Activated CD4-positive, alpha-beta T cell treated with anti-CD3 and anti-CD28 coated beads, Interleukin-2, amount 10 ng/mL, durations not matched to agents 7 days and 5 days (primary cell): ENCODE data around the gene UNC93B1. TPM values are rescaled to one million over a fixed set of nuclear protein-coding genes. Genes with fewer than 3 reads are reported as not detected.
"Not testable (repeated sequence)": the region's sequence is repeated elsewhere in the genome, so short reads cannot be mapped to it uniquely, and the experiment has no call there.

Experiments used
- CTCF ChIA-PET: fragments of 350-600 bp; sonication (Branson Sonifier 250); formaldehyde crosslinking; loops from one replicate; lab custom pipeline; 2021; ENCODE audit warnings: antibody characterized with exemption; lab: Charles Lee
- POLR2A ChIA-PET: fragments of 350-600 bp; sonication (Branson Sonifier 250); formaldehyde crosslinking; loops from one replicate; lab custom pipeline; 2021; ENCODE audit warnings: antibody characterized with exemption; lab: Charles Lee
- DNase-seq: peaks from one replicate; pipeline ENCODE4 v3.0.0-alpha.2; 2020
- H3K27ac Mint-ChIP-seq: one replicate; pipeline ENCODE4 v1.8.0; 2021; ENCODE audit warnings: mild to moderate bottlenecking, moderate library complexity, mixed read lengths
- H3K27me3 Mint-ChIP-seq: one replicate; pipeline ENCODE4 v1.8.0; 2021; ENCODE audit warnings: mixed read lengths
- H3K36me3 Mint-ChIP-seq: one replicate; pipeline ENCODE4 v1.8.0; 2021; ENCODE audit warnings: low read depth, mixed read lengths
- H3K4me1 Mint-ChIP-seq: one replicate; pipeline ENCODE4 v1.8.0; 2021; ENCODE audit warnings: mixed read lengths
- H3K4me3 Mint-ChIP-seq: one replicate; pipeline ENCODE4 v1.8.0; 2021; ENCODE audit warnings: mild to moderate bottlenecking, moderate library complexity, mixed read lengths
- H3K9me3 Mint-ChIP-seq: one replicate; pipeline ENCODE4 v1.8.0; 2021; ENCODE audit warnings: mixed read lengths
- total RNA-seq, 2 experiments: library from RNA; stranded (reverse); gene quantifications; one replicate each; pipeline ENCODE4 v1.2.3, GENCODE V29; 2021

UNC93B1 gene
- total RNA-seq, 2 experiments from 2014 or later: 32.6 to 34.3 TPM

- H3K27ac Mint-ChIP-seq, DNase-seq, H3K4me3 Mint-ChIP-seq, H3K4me1 Mint-ChIP-seq, POLR2A ChIA-PET, H3K27me3 Mint-ChIP-seq, H3K36me3 Mint-ChIP-seq, H3K9me3 Mint-ChIP-seq: not testable (repeated sequence)
- CTCF ChIA-PET: interaction anchor here (1.6 kb wide), 1 partner anchor 24 kb away, joined by 3 read pairs; no protein-coding TSS in a partner anchor
Observed at GRCh38 chr11:67978766-67979418, 25.0 kb downstream of the UNC93B1 start.

- H3K4me3 Mint-ChIP-seq, POLR2A ChIA-PET, H3K36me3 Mint-ChIP-seq, H3K4me1 Mint-ChIP-seq, H3K27ac Mint-ChIP-seq, DNase-seq, H3K27me3 Mint-ChIP-seq, H3K9me3 Mint-ChIP-seq, CTCF ChIA-PET: not testable (repeated sequence)
Observed at GRCh38 chr11:67974746-67975145, 29.2 kb downstream of the UNC93B1 start.

- DNase-seq, H3K27ac Mint-ChIP-seq, H3K36me3 Mint-ChIP-seq, POLR2A ChIA-PET, H3K4me1 Mint-ChIP-seq, H3K27me3 Mint-ChIP-seq, H3K4me3 Mint-ChIP-seq, H3K9me3 Mint-ChIP-seq: not testable (repeated sequence)
- CTCF ChIA-PET: interaction anchor here (0.7 to 2.2 kb wide), 2 partner anchors 10 to 431 kb away, joined by 5 to 6 read pairs; no protein-coding TSS in a partner anchor
Observed at GRCh38 chr11:67965830-67966348, 38.0 kb downstream of the UNC93B1 start.

GRCh38 chr11:67964746-67965145 lies 39.2 kb downstream of the UNC93B1 start:
- H3K9me3 Mint-ChIP-seq, H3K4me1 Mint-ChIP-seq, H3K27ac Mint-ChIP-seq, CTCF ChIA-PET, POLR2A ChIA-PET, DNase-seq, H3K36me3 Mint-ChIP-seq, H3K4me3 Mint-ChIP-seq: not testable (repeated sequence)
- peaks cover 12% of the 10 kb centered on the region for H3K27me3 Mint-ChIP-seq

GRCh38 chr11:67963879-67964278 lies 40.0 kb downstream of the UNC93B1 start:
- H3K27me3 Mint-ChIP-seq: peaks cover 14% of the 10 kb centered on the region
- H3K27ac Mint-ChIP-seq, H3K9me3 Mint-ChIP-seq, POLR2A ChIA-PET, H3K36me3 Mint-ChIP-seq, H3K4me1 Mint-ChIP-seq, DNase-seq, H3K4me3 Mint-ChIP-seq: not testable (repeated sequence)
- CTCF ChIA-PET: interaction anchor here (1.2 kb wide), 1 partner anchor 8 kb away, joined by 4 read pairs; no protein-coding TSS in a partner anchor

- CTCF ChIA-PET: interaction anchor here (1.2 kb wide), 1 partner anchor 8 kb away, joined by 4 read pairs; no protein-coding TSS in a partner anchor
- peaks cover 14% of the 10 kb centered on the region for H3K27me3 Mint-ChIP-seq
- POLR2A ChIA-PET: not testable (repeated sequence)
Observed at GRCh38 chr11:67963217-67963616, 40.7 kb downstream of the UNC93B1 start.

GRCh38 chr11:67956236-67956635 lies 47.7 kb downstream of the UNC93B1 start:
- POLR2A ChIA-PET, DNase-seq, H3K36me3 Mint-ChIP-seq, H3K9me3 Mint-ChIP-seq: not testable (repeated sequence)
- peak overlapping the region; percentile 52 for H3K4me3 Mint-ChIP-seq
- peaks cover 11% of the 10 kb centered on the region for H3K4me1 Mint-ChIP-seq
- CTCF ChIA-PET: interaction anchor here (0.7 to 1.8 kb wide), 13 partner anchors 7 to 300 kb away, joined by 3 to 7 read pairs (median 4); no protein-coding TSS in a partner anchor
- peak overlapping the region; percentile 74 for H3K27ac Mint-ChIP-seq
- peaks cover 30% of the 10 kb centered on the region for H3K27me3 Mint-ChIP-seq

More at GRCh38 chr11:67963217-67963616, 40.7 kb downstream of the UNC93B1 start:
- not testable (repeated sequence) for DNase-seq, H3K27ac Mint-ChIP-seq, H3K4me1 Mint-ChIP-seq, H3K9me3 Mint-ChIP-seq, H3K4me3 Mint-ChIP-seq, H3K36me3 Mint-ChIP-seq

GRCh38 chr11:67955461-67956007 lies 48.4 kb downstream of the UNC93B1 start:
- H3K36me3 Mint-ChIP-seq, POLR2A ChIA-PET, H3K9me3 Mint-ChIP-seq: not testable (repeated sequence)
- Mint-ChIP-seq H3K27ac (peak overlapping the region; percentile 75), H3K4me1 (peaks cover 11% of the 10 kb centered on the region), H3K4me3 (peak overlapping the region; percentile 76), H3K27me3 (peaks cover 24% of the 10 kb centered on the region)
- CTCF ChIA-PET: interaction anchor here (0.6 to 1.8 kb wide), 15 partner anchors 8 to 433 kb away, joined by 3 to 7 read pairs (median 4); no protein-coding TSS in a partner anchor
- DNase-seq: peak; percentile 69

GRCh38 chr11:67954971-67955370 lies 48.9 kb downstream of the UNC93B1 start:
- Mint-ChIP-seq H3K4me1 (peaks cover 11% of the 10 kb centered on the region), H3K27me3 (peaks cover 23% of the 10 kb centered on the region), H3K4me3 (peak overlapping the region; percentile 61)
- POLR2A ChIA-PET, DNase-seq, H3K36me3 Mint-ChIP-seq, H3K9me3 Mint-ChIP-seq, H3K27ac Mint-ChIP-seq: not testable (repeated sequence)
- CTCF ChIA-PET: interaction anchor here (0.6 to 1.8 kb wide), 14 partner anchors 8 to 433 kb away, joined by 3 to 7 read pairs (median 4); no protein-coding TSS in a partner anchor

- H3K36me3 Mint-ChIP-seq, CTCF ChIA-PET, H3K9me3 Mint-ChIP-seq, POLR2A ChIA-PET, H3K4me3 Mint-ChIP-seq, DNase-seq, H3K27ac Mint-ChIP-seq: not testable (repeated sequence)
- H3K4me1 Mint-ChIP-seq: peaks cover 11% of the 10 kb centered on the region
- peaks cover 21% of the 10 kb centered on the region for H3K27me3 Mint-ChIP-seq
Observed at GRCh38 chr11:67954251-67954650, 49.6 kb downstream of the UNC93B1 start.

- DNase-seq, H3K4me1 Mint-ChIP-seq, H3K36me3 Mint-ChIP-seq, CTCF ChIA-PET, H3K27ac Mint-ChIP-seq, POLR2A ChIA-PET, H3K4me3 Mint-ChIP-seq, H3K9me3 Mint-ChIP-seq: not testable (repeated sequence)
- peaks cover 10% of the 10 kb centered on the region for H3K27me3 Mint-ChIP-seq
Observed at GRCh38 chr11:67950705-67951104, 53.2 kb downstream of the UNC93B1 start.

GRCh38 chr11:67947785-67948184 lies 56.1 kb downstream of the UNC93B1 start:
- H3K36me3 Mint-ChIP-seq, DNase-seq, H3K27me3 Mint-ChIP-seq, POLR2A ChIA-PET, H3K9me3 Mint-ChIP-seq, H3K4me3 Mint-ChIP-seq, H3K4me1 Mint-ChIP-seq, H3K27ac Mint-ChIP-seq: not testable (repeated sequence)
- CTCF ChIA-PET: interaction anchor here (1.6 kb wide), 1 partner anchor 8 kb away, joined by 4 read pairs; no protein-coding TSS in a partner anchor

GRCh38 chr11:67946403-67946802 lies 57.5 kb downstream of the UNC93B1 start:
- H3K36me3 Mint-ChIP-seq, H3K4me3 Mint-ChIP-seq, H3K4me1 Mint-ChIP-seq, DNase-seq, POLR2A ChIA-PET, H3K27me3 Mint-ChIP-seq, H3K27ac Mint-ChIP-seq, H3K9me3 Mint-ChIP-seq: not testable (repeated sequence)
- CTCF ChIA-PET: interaction anchor here (0.6 to 1.6 kb wide), 2 partner anchors 9 to 804 kb away, joined by 3 to 4 read pairs; no protein-coding TSS in a partner anchor
